ENCODE data around the gene SPATA19.

SPATA19 gene

GRCh38 chr11:133835593-133836548 is 9.4 kb downstream of the SPATA19 start:
- DNase-seq (ENCODE audit: low spot score): no peak

GRCh38 chr11:133834682-133835592 is 10.4 kb downstream of the SPATA19 start:
- peak; percentile 80 for DNase-seq (ENCODE audit: low spot score)

GRCh38 chr11:133833898-133834681 is 11.2 kb downstream of the SPATA19 start:
- no peak for DNase-seq (ENCODE audit: low spot score)

GRCh38 chr11:133832991-133833897 is 12.1 kb downstream of the SPATA19 start:
- DNase-seq (ENCODE audit: low spot score): no peak

GRCh38 chr11:133832096-133832990 is 13.0 kb downstream of the SPATA19 start:
- DNase-seq (ENCODE audit: low spot score): no peak

- no peak for DNase-seq (ENCODE audit: low spot score)
Observed at GRCh38 chr11:133830931-133831907, 14.1 kb downstream of the SPATA19 start.

GRCh38 chr11:133829566-133829965 is 15.7 kb downstream of the SPATA19 start:
- DNase-seq (ENCODE audit: low spot score): no peak

- DNase-seq (ENCODE audit: low spot score): no peak
Observed at GRCh38 chr11:133828871-133829270, 16.4 kb downstream of the SPATA19 start.

GRCh38 chr11:133827556-133827955 is 17.8 kb downstream of the SPATA19 start:
- no peak for DNase-seq (ENCODE audit: low spot score)

GRCh38 chr11:133826866-133827265 is 18.4 kb downstream of the SPATA19 start:
- no peak for DNase-seq (ENCODE audit: low spot score)

GRCh38 chr11:133825666-133826065 is 19.6 kb downstream of the SPATA19 start:
- DNase-seq (ENCODE audit: low spot score): no peak

- DNase-seq (ENCODE audit: low spot score): no peak
Observed at GRCh38 chr11:133825156-133825555, 20.2 kb downstream of the SPATA19 start.

GRCh38 chr11:133824593-133824992 is 20.7 kb downstream of the SPATA19 start:
- no peak for DNase-seq (ENCODE audit: low spot score)

- DNase-seq (ENCODE audit: low spot score): no peak
Observed at GRCh38 chr11:133823614-133824013, 21.7 kb downstream of the SPATA19 start.

- no peak for DNase-seq (ENCODE audit: low spot score)
Observed at GRCh38 chr11:133823211-133823610, 22.1 kb downstream of the SPATA19 start.

- peak; percentile 81 for DNase-seq (ENCODE audit: low spot score)
Observed at GRCh38 chr11:133821776-133822175, 23.5 kb downstream of the SPATA19 start.

GRCh38 chr11:133819746-133820315 is 25.5 kb downstream of the SPATA19 start:
- DNase-seq (ENCODE audit: low spot score): no peak

GRCh38 chr11:133819114-133819513 is 26.2 kb downstream of the SPATA19 start:
- no peak for DNase-seq (ENCODE audit: low spot score)
